Colon (tissue), 2 donors: Measurements from ENCODE around the gene C4BPA.

Experiments used
- FAIRE-seq: peaks from 2 replicates; lab custom pipeline; 2012; peaks lifted over from hg19 to GRCh38; lab: Jason Lieb, UNC
- donor health status: control.
- donor health status: control.

Gene C4BPA

DNA sequence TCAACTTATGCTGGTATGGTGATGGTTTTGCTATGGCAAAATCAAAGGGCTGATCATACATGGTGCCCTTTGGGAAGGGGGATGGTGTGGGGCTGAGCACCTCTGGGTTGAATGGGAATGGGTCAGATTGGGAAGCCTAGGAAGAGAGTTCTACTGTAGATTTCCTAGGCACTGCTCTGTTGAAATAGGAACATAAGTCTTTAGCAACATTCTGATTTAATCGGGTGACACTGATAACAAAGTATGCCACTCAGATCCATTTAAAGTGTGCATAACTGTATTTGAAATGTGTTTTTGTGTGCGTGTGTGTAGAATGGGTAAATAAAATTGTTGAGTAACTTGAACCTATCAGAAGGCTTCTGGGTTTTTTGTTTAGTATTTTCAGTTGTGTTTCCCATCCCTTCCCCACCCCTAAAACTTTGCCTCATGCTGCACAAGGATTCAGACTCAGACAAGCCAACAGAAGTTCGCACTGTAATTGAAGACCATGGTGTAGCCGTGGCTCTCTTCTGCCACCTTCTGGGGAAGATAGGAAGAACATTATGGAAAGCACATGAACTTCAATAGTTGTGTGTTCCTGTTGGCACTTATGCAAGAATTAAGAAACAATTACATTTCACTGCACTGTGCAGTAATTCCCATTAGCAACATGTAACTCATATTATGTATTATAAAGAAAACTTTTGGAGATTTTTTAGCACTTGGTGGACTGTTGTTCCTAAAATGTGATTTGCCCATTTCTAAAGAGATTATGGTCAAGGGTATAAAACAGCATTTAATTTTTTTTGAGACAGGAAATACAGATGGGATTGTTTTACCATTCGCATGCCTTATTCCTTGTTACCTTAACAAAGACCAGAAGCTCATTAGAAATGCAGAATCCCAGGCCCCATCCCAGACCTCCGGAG, 26.3 kb upstream of the C4BPA start:
- FAIRE-seq: peak; percentile 66

DNA sequence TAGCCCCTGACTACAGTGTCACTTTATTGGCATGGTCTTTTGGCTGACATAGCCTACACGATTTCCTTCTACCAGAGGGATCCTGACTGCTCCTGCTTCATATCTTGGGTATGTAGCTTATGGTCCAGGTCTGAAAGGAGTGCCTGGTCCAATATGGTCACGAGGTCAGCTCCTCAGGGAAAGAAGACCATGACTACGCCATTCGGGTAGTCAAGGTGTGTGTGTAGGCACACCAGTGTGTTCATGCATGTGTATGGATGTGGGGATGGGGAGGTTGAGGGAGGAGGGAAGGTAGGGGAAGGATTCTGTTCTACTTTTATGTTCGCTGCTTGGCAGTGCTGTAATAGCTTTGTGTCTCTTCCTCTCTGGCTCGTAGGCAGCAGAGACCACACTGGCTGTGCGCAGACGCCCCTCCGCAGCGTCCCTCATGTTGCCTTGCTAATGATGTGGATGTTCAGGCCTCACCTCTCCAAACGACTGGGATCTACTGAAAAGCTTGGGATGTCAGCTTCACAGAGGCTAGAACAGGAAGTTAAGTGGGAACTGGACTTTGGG, 25.4 kb upstream of the C4BPA start:
- FAIRE-seq: no peak

DNA sequence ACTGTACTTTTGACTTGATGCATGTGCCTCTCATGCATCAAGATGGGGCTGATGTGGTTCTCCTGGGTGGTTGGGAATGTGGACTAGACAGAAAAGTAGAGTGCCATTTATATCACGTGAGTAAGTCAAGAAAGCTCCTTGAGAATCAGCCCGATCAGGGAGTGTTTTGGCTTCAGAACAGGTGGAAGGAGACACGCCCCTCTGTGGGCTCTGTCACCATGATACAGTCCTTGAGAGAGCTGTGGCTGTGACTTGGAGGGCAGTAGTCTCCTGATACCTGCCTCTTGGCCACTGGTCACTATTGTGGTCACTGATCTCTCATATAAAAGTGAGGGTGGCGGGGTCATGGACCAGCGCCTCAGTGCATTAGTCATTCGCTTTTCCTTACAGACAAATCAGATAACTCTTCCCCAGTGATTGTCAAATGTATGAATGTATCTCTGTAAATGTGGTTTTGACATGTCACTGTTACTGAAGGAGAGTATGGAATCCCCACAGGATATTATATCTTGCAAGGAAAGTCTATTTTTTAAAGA, 24.3 kb upstream of the C4BPA start:
- FAIRE-seq: no peak

DNA sequence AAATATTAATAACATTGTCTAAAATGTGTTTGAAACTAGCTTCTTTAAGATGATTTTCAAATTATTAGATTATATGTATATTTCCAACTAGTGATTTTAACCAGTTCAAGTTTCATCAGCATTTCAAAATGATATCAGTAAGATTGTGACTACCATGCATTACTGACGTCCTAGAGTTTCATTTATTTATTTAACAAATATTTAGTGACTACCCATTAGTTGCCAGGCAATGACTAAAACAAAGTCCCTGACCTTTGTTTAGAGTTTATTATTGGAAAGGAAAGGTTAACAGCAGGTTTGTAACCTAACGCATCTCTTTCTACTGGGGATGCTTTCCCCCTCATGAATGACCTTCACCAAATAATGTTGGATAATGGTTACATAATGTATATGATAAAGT, 22.9 kb upstream of the C4BPA start:
- no peak for FAIRE-seq

DNA sequence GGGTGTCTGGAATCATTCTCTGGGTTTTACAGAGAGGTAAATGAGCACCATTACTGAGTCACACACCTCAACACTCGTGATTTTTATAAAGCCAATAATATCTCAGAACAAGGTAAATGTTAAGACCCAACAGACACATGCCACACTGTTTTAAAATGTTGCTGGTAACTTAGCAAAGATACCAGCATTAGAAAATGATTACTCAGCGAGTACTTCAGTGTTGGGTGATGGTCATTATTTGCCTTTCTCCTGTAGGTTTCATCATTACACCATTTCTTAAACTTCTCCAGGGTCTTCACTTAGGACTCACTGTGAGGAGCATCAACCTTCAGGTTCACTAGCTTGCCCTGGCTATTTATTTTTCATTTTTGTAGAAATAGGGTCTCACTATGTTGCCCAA, 22.2 kb upstream of the C4BPA start:
- FAIRE-seq: no peak

DNA sequence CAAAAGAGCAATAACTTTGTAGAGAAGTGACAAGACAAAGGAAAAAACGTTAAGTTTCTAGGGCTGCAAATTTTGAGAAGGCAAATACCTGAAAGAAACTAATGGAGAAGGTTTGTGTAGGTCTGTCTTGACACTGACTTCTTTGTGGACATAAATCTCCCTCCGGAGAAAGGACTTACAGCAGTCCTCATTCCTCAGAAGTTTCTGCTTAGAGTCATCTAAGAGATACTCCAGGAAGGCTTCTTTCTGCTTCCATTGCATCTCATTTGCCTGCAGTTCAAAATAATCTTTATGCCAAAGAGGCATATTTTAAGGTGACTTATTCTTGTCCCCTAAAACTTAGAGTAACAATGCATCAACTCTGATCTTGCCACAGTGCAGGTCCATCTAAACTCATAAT, 19.8 kb upstream of the C4BPA start:
- no peak for FAIRE-seq

DNA sequence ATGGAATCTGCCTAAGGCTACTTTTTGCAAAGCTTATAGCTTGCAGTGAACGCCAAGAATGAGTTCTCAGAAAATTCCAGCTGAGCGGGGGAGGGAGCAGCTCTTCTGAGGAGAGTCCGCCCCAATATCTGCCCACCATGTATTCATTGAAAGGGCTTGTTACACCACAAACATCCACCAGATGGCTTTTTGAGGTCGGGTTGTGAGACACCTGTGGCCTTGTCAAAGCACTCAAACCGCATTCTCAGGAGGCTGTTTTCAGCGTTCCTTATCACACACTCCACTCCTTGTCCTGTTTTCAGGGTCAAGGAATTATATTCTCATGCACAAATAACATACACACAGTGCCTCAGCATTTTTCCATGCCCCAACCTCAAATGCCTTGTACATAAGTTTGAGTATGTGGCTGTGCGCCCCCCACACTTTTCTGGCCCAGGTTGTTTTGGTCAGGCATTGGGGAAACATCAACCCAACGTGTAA, 19.3 kb upstream of the C4BPA start:
- no peak for FAIRE-seq

DNA sequence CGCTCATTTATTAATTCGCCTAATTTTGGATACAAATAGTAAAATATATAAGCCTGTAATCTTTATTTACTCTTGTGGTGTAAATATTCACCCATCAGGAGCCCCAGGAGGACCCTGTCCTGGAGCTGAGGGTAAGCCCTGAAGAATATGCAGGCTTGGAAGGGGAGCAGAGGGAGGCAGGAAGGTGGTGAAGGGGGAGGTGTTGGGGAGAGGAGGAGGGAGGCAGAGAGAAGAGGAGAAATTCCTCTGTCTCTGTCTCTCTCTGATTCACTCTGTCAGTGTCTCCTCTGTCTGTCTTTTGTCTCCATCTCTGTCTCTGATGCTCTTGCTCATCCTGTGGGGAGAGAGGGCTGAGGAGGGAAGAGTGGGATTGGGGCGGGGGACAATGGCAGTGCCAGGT, 18.1 kb upstream of the C4BPA start:
- no peak for FAIRE-seq

DNA sequence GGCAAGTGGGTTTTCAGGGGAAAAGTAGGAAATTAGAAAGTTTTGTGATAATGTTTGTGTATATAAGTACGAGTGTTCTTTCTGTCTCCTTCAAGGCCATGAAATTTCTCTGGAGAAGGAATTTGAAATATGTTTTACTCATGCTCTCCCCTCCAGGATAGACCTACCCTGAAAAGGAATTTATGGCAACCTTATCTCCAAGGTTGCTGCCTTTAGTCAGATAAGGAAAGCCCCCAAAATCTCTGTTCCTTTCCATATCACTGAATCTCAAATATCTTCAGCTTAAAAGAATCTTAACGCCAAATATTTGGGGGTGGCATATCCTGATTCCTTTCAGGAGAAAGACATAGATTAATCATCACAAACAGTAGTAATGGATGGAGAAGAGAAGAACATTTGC, 15.9 kb upstream of the C4BPA start:
- FAIRE-seq: no peak

DNA sequence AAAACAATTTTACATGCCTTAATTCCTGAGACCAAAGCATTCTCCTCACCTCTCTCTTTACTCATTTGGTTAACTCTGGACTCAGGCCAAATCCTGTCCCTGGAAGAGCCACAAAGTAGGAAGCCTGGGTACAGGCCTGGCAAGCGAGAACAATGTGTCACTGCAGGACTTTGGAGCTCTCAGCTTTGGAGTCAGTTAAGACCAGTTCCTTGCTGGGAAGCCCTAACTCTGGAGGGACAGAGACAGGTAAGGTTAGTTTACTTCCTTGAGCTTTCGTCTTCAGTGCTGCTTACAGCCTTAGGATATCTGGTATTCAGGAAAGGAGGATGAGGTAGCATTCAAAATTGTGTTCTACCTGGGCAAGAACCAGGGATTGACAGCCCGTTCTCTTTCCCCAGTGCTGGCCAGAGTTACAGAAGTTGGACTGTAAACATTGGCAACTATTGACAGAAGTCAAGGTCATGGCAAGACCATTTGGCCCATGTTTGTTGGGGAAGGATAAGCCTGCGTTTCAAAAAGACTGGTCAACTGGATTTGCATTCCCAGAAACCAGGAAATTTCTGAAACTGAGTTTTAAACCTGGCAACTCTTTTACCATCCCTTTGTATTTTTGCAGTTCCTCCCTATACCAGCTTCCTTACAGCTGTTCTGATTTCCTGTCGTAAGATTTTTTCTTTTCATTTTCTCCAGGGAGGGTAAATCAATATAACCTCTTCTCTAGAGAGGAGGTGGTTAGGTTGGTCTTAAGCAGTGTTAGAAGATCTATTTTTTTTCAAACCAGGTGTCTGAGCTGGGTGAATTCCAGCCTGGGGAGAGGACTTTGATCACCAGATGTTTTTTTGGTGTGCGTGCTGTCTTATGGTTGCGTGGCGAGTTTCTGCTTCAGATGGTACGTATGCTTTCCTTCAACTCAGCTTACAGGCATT, 15.1 kb upstream of the C4BPA start, which contains the start of gene C4BPB:
Gene C4BPB, plus strand, starts transcription at position 160 of the 926 bp plus-strand sequence. Its CDS starts 672 bp downstream, at position 832.
- FAIRE-seq: no peak

DNA sequence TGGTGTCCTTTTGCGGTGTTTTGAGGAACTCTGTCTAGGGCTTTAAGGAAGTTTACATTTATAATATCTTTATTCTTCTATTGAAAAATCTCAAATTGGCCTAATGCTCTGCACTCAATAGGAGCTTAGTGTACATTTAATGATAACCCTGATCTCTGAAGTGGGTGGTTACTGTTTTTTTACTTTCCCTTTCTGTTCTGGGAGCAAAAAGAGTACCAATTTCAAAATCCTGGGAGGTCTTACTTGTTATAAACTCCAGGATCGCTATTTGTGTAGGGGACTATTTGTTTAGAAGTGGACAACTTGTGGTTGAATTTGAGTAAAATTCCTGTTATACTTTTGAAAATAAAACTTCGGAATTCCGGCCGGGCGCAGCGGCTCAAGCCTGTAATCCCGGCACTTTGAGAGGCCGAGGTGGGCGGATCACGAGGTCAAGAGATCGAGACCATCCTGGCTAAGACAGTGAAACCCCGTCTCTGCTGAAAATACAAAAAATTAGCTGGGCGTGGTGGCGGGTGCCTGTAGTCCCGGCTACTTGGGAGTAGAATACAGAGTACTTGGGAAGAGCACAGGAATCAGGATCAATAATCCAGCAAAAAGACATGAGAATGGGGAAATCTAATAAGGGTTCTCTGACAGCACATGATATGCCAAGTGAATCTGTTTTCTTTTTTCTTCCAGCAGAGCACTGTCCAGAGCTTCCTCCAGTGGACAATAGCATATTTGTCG, 14.2 kb upstream of the C4BPA start:
- FAIRE-seq: no peak

DNA sequence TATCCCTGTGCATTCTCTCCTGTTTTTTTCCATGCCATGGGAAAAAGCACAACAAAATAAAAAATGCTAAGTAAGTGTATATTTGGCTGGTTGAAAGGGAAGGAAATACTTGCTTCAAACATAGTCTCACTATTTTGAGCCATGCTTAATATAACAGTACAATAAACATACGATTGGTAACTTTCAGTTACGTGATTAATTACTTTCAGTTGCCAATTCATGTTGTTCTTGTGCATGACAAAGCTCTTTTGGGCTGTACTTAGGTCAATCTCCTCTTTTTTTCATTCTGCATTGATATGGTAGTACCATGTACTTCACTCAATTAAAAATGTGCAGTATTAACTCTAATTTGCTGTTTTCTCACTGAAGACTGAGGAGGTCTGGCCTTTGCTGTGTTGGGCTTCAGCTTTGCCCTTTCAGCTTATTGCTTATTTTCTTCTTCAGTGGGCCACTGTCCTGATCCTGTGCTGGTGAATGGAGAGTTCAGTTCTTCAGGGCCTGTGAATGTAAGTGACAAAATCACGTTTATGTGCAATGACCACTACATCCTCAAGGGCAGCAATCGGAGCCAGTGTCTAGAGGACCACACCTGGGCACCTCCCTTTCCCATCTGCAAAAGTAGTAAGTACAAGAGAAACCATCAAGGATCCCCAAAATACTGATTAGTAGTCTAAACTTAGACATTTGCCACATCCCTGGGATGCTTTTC, 12.7 kb upstream of the C4BPA start:
- no peak for FAIRE-seq

DNA sequence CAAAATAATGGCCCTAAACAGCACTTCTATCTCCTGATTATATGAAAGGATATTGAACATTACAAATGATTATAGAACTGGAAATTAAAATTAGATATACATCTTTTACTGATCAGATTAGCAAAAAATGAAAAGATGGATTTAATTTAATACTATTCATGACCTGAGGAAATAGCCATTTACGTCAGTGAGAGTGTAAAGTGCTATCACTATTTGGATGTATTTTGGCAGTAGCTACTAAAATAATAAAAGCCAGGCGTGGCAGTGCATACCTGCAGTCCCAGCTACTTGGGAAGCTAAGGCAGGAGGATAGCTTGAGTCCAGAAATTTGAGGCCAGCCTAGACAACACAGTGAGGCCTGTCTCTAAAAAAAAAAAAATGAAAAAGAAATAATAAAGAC, 10.1 kb upstream of the C4BPA start:
- FAIRE-seq: no peak

DNA sequence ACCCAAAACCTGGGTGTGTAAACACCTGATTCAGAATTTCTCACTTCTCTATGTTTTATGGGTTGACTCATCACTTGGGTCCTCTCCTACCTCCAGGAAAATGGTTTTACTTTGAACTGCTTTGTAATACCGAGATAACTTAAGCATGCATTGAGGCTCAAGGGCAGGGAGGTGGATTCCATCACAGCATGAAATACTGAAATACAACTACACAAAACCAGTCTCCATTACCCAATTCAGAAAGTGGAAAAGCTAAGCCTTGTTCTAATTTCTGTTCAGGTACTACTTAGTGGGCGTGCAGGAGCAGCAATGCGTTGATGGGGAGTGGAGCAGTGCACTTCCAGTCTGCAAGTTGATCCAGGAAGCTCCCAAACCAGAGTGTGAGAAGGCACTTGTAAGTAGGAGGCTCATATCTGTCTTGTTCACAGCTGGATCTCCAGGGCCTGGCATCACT, 6.1 kb upstream of the C4BPA start:
- FAIRE-seq: no peak

DNA sequence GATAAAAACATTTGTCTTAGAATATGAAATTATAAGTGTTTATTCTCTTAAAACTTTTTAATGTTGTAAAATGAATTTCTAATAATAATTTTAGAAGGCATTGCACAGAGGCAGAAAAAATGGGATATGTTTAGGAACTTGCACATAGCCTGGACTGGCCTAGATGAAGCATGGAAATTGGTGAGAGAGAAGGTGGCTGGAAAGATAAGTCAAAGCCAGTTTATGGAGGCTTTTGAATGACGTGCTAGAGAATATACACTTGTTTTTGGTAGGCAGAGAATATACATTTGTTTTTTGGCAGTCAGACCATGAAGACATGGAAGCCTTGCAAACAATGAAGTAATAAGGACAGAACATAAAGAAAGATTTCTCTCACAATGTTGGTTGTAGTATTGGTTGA, 2.3 kb upstream of the C4BPA start:
- FAIRE-seq: no peak

DNA sequence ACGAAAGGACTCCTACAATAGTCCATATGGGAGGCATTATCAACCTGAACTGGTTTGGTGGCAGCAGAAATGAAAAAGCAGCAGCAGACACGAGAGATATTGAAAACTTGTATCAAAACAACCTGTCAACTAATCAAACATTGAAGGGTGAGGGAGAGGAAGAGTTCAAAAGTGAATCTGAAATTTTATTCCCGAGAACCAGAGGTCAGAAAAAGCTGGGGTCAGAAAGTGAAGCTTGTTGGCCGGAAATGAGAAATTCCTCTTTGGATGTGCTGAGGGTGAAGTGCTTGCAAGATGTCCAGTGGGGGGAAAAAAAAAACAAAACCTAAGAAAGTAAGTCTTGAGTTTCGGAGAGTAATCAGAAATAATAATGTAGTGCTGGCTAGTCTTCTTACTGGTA, 1.9 kb upstream of the C4BPA start:
- FAIRE-seq: no peak

DNA sequence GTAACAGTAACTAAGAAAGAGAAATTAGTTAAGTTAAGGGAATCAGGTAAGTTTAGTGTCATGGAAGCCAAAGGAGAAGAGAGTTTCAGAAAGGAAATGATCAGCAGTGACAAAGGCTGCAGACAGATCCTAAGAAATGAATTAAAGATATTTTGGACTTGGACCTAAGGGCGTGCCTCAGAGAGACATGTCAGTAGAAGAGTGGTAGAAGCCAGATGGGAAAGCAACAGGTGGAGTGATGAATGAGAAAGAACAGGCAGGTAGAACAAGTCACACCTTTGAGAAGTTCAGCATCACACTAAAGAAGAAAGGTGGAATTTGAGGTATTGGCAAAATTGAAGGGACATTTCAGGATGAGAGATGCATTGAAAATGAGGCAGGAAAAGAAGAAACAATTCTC, 1.4 kb upstream of the C4BPA start:
- no peak for FAIRE-seq

DNA sequence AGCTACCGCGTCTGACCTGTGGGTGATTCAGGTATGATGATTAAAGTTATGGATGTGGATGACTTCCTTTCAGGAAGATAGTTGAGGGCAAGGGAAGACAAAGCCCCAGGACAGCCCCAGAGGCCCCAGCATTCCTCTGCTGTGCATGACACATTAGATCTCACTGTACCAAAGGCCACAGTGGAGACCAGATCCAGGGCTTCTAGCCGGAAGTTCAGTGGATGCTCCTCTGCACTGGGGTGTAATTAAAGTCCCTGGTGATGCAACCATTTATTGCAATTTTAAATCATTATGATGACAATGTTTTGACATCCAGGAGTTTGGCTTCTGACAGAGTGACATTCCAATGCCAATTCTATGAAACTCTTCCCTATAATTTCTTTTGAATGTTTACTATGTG, 5.0 kb downstream of the C4BPA start:
- FAIRE-seq: no peak

DNA sequence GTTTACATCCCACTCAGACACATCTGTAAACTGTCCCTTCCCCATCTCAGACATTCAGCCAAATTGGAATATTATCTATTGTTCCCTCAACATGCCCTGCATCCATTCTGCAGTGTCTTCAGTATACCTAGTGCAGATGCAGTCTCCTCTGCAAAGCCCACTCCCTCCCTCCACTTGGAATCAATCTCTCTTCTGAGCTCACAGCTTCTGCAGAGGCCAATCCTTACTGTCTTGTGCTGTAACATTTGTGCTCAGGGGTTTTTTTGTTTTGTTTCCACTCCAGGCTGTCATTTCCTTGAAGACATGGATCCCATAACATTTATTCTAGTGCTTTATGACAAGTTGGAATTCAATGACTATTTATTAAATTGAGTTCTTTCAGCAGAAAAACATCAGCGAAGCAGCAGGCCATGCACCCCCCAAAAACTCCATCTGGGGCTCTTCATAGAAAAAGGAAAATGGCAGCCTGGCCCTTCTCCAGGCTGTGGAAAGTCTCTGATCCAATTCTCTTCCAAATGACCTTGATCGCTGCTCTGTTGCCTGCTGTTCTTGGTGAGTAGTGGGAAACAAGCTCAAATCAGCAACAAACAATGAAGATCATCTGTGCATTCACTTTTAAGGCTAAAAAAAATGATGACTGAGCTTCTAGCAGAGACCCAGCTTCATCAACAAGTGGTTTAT, 8.7 kb downstream of the C4BPA start:
- no peak for FAIRE-seq

DNA sequence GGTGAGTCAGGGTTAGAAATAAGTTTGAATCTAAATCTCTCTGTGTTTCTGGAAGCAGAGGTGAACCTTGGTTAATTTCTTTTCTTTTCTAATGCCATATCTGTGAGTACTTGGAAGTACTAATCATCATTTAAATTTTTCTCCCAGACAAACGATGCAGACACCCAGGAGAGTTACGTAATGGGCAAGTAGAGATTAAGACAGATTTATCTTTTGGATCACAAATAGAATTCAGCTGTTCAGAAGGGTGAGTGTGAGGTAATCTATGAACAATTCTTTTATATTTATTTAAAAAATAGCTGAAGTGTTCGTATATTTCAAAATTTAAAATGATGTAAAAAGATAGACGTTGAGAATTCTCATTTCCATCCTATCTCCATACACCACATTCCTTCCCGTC, 11.2 kb downstream of the C4BPA start:
- FAIRE-seq: no peak
